GM12865 (cell line): ENCODE measurements around the gene TMPRSS13.
"Not testable (repeated sequence)": the region's sequence is repeated elsewhere in the genome, so short reads cannot be mapped to it uniquely, and the experiment has no call there.

Experiments
- DNase-seq: peaks from one replicate; pipeline ENCODE4 v3.0.0; 2010; ENCODE audit warnings: low read depth
- H3K4me3 ChIP-seq: 2 replicates; pipeline ENCODE4 v1.5.1; 2011; ENCODE audit warnings: mild to moderate bottlenecking, low read depth, low read length, control low read depth
- CTCF ChIP-seq: IDR thresholded peaks from 2 replicates; pipeline ENCODE4 v1.5.1; 2011; ENCODE audit warnings: low read length, control low read depth, low read depth, inconsistent platforms; ENCODE audit not compliant: insufficient read depth; ENCODE audit errors: missing control alignments

TMPRSS13 gene

GRCh38 chr11:117950301-117950700 is 21.1 kb upstream of the TMPRSS13 start:
- no peak for DNase-seq
- TF ChIP-seq CTCF = peak; percentile 20
- H3K4me3 ChIP-seq = no peak overlapping the region

- DNase-seq = no peak
- H3K4me3 ChIP-seq = no peak overlapping the region
- no peak for TF ChIP-seq CTCF
Measured at GRCh38 chr11:117949062-117949461, 19.9 kb upstream of the TMPRSS13 start.

GRCh38 chr11:117948466-117948865 is 19.3 kb upstream of the TMPRSS13 start:
- not testable (repeated sequence) for H3K4me3 ChIP-seq, DNase-seq

GRCh38 chr11:117947751-117948150 is 18.5 kb upstream of the TMPRSS13 start:
- DNase-seq = not testable (repeated sequence)

GRCh38 chr11:117946842-117947526 is 17.8 kb upstream of the TMPRSS13 start:
- H3K4me3 ChIP-seq = no peak overlapping the region
- peak; percentile 85 for DNase-seq
- peak; percentile 96 for TF ChIP-seq CTCF

More at GRCh38 chr11:117947751-117948150, 18.5 kb upstream of the TMPRSS13 start:
- H3K4me3 ChIP-seq = not testable (repeated sequence)

GRCh38 chr11:117946156-117946841 is 17.1 kb upstream of the TMPRSS13 start:
- no peak for DNase-seq

GRCh38 chr11:117945047-117945810 is 16.0 kb upstream of the TMPRSS13 start:
- no peak for TF ChIP-seq CTCF
- DNase-seq = peak; percentile 56
- H3K4me3 ChIP-seq = no peak overlapping the region

More at GRCh38 chr11:117946156-117946841, 17.1 kb upstream of the TMPRSS13 start:
- no peak overlapping the region for H3K4me3 ChIP-seq
- no peak for TF ChIP-seq CTCF

- TF ChIP-seq CTCF = no peak
- peak; percentile 54 for DNase-seq
- no peak overlapping the region for H3K4me3 ChIP-seq
Measured at GRCh38 chr11:117944554-117944953, 15.4 kb upstream of the TMPRSS13 start.
